Fibroblast of skin of right biceps (primary cell): ENCODE measurements around the gene UCK2.

Experiments
- DNase-seq: peaks from one replicate; pipeline ENCODE4 v3.0.0-alpha.2; 2013

Gene UCK2

GRCh38 chr1:165834881-165835280 lies 7.5 kb downstream of the UCK2 start:
- no peak for DNase-seq

- no peak for DNase-seq
These were observed 9.5 kb downstream of the UCK2 start for GRCh38 chr1:165836664-165837482.

- no peak for DNase-seq
These were observed 10.5 kb downstream of the UCK2 start for GRCh38 chr1:165837838-165838364.

GRCh38 chr1:165840423-165840822 lies 13.0 kb downstream of the UCK2 start:
- DNase-seq: no peak

- DNase-seq: peak; percentile 49
These were observed 14.2 kb downstream of the UCK2 start for GRCh38 chr1:165841582-165842017.

GRCh38 chr1:165842023-165842670 lies 14.7 kb downstream of the UCK2 start:
- DNase-seq: no peak

- peak; percentile 56 for DNase-seq
These were observed 15.3 kb downstream of the UCK2 start for GRCh38 chr1:165842671-165843129.

GRCh38 chr1:165843304-165843703 lies 15.9 kb downstream of the UCK2 start:
- peak; percentile 44 for DNase-seq

GRCh38 chr1:165844114-165844798 lies 16.8 kb downstream of the UCK2 start:
- no peak for DNase-seq

GRCh38 chr1:165844933-165845332 lies 17.5 kb downstream of the UCK2 start:
- no peak for DNase-seq

- no peak for DNase-seq
These were observed 18.2 kb downstream of the UCK2 start for GRCh38 chr1:165845569-165845968.

- DNase-seq: no peak
These were observed 18.8 kb downstream of the UCK2 start for GRCh38 chr1:165845992-165846748.

GRCh38 chr1:165847486-165847885 lies 20.1 kb downstream of the UCK2 start:
- no peak for DNase-seq

- no peak for DNase-seq
These were observed 22.1 kb downstream of the UCK2 start for GRCh38 chr1:165849353-165850133.

- DNase-seq: peak; percentile 25
These were observed 23.7 kb downstream of the UCK2 start for GRCh38 chr1:165851034-165851658.

GRCh38 chr1:165852871-165853270 lies 25.5 kb downstream of the UCK2 start:
- peak; percentile 17 for DNase-seq

- DNase-seq: no peak
These were observed 26.2 kb downstream of the UCK2 start for GRCh38 chr1:165853528-165854075.

GRCh38 chr1:165854101-165854845 lies 26.9 kb downstream of the UCK2 start:
- DNase-seq: peak; percentile 98

- no peak for DNase-seq
These were observed 27.8 kb downstream of the UCK2 start for GRCh38 chr1:165855010-165855838.
